WTC11 (cell line): ENCODE data around the gene RPTOR.

Experiments
- ESRRA ChIP-seq: sonication (generic); formaldehyde crosslinking; IDR thresholded peaks from 2 replicates; pipeline ENCODE4 v1.8.1; 2022; ENCODE audit warnings: mild to moderate bottlenecking, missing genetic modification reagents, borderline replicate concordance
- FOXJ3 ChIP-seq: sonication (generic); formaldehyde crosslinking; IDR thresholded peaks from 2 replicates; pipeline ENCODE4 v1.9.0; 2021; ENCODE audit warnings: missing genetic modification reagents, mild to moderate bottlenecking, borderline replicate concordance
- SMAD4 ChIP-seq: sonication (generic); formaldehyde crosslinking; IDR thresholded peaks from 2 replicates; pipeline ENCODE4 v1.8.0; 2022; ENCODE audit warnings: mild to moderate bottlenecking, missing genetic modification reagents
- ZBTB21 ChIP-seq: sonication (generic); formaldehyde crosslinking; IDR thresholded peaks from 2 replicates; pipeline ENCODE4 v1.8.1; 2023; ENCODE audit warnings: mild to moderate bottlenecking, missing genetic modification reagents, borderline replicate concordance
- TF ChIP-seq, protein P1 (sequence below): fragments of 200-600 bp; IDR thresholded peaks from 2 replicates; pipeline ENCODE4 v1.8.0; 2022; ENCODE audit warnings: antibody characterized with exemption
- TF ChIP-seq, protein P2 (sequence below): sonication (generic); formaldehyde crosslinking; IDR thresholded peaks from 2 replicates; pipeline ENCODE4 v1.8.1; 2023; ENCODE audit warnings: mild to moderate bottlenecking, missing genetic modification reagents, moderate library complexity

DNA sequence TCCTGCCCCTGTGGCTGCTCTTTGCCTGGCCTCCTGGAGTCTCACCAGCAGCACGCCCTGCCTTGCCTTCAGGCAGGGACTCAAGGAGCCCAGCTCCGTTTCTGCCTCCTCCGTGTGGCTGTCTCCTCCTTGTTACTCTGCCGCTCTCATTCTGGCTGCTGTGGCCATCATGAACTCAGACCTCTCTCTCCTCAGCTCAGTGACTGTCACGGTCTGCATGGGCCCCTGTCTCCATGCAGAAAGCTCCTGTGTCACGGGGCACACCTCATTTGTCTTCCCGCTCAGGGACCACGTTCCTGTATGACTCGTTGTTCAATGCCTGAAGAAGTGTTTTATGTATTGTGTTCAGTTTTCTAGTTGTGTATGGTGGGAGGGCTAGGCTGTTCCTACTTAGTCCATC, 25.3 kb downstream of the RPTOR start:
- TF ChIP-seq, protein P1, sequence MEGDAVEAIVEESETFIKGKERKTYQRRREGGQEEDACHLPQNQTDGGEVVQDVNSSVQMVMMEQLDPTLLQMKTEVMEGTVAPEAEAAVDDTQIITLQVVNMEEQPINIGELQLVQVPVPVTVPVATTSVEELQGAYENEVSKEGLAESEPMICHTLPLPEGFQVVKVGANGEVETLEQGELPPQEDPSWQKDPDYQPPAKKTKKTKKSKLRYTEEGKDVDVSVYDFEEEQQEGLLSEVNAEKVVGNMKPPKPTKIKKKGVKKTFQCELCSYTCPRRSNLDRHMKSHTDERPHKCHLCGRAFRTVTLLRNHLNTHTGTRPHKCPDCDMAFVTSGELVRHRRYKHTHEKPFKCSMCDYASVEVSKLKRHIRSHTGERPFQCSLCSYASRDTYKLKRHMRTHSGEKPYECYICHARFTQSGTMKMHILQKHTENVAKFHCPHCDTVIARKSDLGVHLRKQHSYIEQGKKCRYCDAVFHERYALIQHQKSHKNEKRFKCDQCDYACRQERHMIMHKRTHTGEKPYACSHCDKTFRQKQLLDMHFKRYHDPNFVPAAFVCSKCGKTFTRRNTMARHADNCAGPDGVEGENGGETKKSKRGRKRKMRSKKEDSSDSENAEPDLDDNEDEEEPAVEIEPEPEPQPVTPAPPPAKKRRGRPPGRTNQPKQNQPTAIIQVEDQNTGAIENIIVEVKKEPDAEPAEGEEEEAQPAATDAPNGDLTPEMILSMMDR = no peak
- TF ChIP-seq SMAD4 (CRISPR knock-in tag) = no peak
- TF ChIP-seq ESRRA (CRISPR knock-in tag) = no peak
- TF ChIP-seq, protein P2, sequence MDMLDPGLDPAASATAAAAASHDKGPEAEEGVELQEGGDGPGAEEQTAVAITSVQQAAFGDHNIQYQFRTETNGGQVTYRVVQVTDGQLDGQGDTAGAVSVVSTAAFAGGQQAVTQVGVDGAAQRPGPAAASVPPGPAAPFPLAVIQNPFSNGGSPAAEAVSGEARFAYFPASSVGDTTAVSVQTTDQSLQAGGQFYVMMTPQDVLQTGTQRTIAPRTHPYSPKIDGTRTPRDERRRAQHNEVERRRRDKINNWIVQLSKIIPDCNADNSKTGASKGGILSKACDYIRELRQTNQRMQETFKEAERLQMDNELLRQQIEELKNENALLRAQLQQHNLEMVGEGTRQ (CRISPR knock-in tag) = no peak
- no peak for TF ChIP-seq FOXJ3 (CRISPR knock-in tag)
- TF ChIP-seq ZBTB21 (CRISPR knock-in tag) = no peak
